Vagina (tissue), 2 donors: ENCODE results near the gene ZNF205. TPM values are rescaled to one million over a fixed set of nuclear protein-coding genes. Genes with fewer than 3 reads are reported as not detected.

Experiments used
- DNase-seq, 2 donors: peaks; one replicate each; pipeline ENCODE4 v3.0.0-alpha.2; 2017; ENCODE audit errors: extremely low spot score in 2 of 2
- H3K27ac ChIP-seq: fragments of 200-600 bp; sonication (generic); one replicate; pipeline ENCODE4 v1.5.1; 2019
- H3K27me3 ChIP-seq: fragments of 200-600 bp; sonication (generic); one replicate; pipeline ENCODE4 v1.5.1; 2019
- H3K36me3 ChIP-seq, 2 donors: fragments of 200-600 bp; sonication (generic); one replicate each; pipeline ENCODE4 v1.5.1; 2017 to 2019
- H3K4me1 ChIP-seq: fragments of 200-600 bp; sonication (generic); one replicate; pipeline ENCODE4 v1.5.1; 2019
- H3K4me3 ChIP-seq, 2 donors: fragments of 200-600 bp; sonication (generic); 1 replicate in 1 of 2; 2 replicates in 1 of 2; pipeline ENCODE4 v1.5.1; 2016 to 2019
- H3K9me3 ChIP-seq: fragments of 200-600 bp; sonication (generic); one replicate; pipeline ENCODE4 v1.5.1; 2019
- CTCF ChIP-seq, 3 experiments: fragments of 450-650 bp in 2 of 3; fragments of 200-600 bp in 1 of 3; sonication (generic) in 1 of 3; IDR thresholded peaks; one replicate each; pipeline ENCODE4 v1.5.1; 2017 to 2019; ENCODE audit warnings: antibody characterized with exemption in 3 of 3, mild to moderate bottlenecking in 2 of 3, moderate library complexity in 2 of 3
- POLR2A ChIP-seq, 2 donors: fragments of 450-650 bp; IDR thresholded peaks; one replicate each; pipeline ENCODE4 v1.6.1; 2017; ENCODE audit warnings: antibody characterized with exemption in 2 of 2, mild to moderate bottlenecking in 2 of 2, moderate library complexity in 2 of 2
- POLR2AphosphoS5 ChIP-seq, 2 donors: sonication (generic); formaldehyde crosslinking; IDR thresholded peaks; one replicate each; pipeline ENCODE4 v1.9.0; 2017; ENCODE audit warnings: antibody characterized with exemption in 2 of 2, mild to moderate bottlenecking in 2 of 2, low read depth in 1 of 2; ENCODE audit not compliant: insufficient read depth in 1 of 2
- intact Hi-C: fragments of 100-400 bp; cut with DNase I; formaldehyde crosslinking; loops from one replicate; pipeline ENCODE4 v1.15.1; 2023
- total RNA-seq: library from RNA; depleted of rRNA; stranded (reverse); fragments of >200 nt; gene quantifications from one replicate; pipeline ENCODE4 v1.2.3, GENCODE V29; 2016

Gene ZNF205
- total RNA-seq, 1 donor from 2014 or later = 14.2 TPM

GRCh38 chr16:3129137-3130131, 17.0 kb downstream of the ZNF205 start:
- no peaks in the 10 kb centered on the region for H3K9me3 ChIP-seq
- H3K4me3 ChIP-seq = peak overlapping the region; percentile 45 to 46
- H3K36me3 ChIP-seq = no peaks in the 10 kb centered on the region
- no peak for DNase-seq
- peak overlapping the region; percentile 68 for H3K27ac ChIP-seq
- peaks cover 51% of the 10 kb centered on the region for H3K4me1 ChIP-seq
- TF ChIP-seq POLR2AphosphoS5 (IDR thresholded peaks at IDR 0.05; ENCODE audit: insufficient read depth in 1 of 2, low read depth in 1 of 2) = peak; percentile 52 to 53
- peak; percentile 55 to 78 (median 78) for TF ChIP-seq CTCF (IDR thresholded peaks at IDR 0.05)
- TF ChIP-seq POLR2A (IDR thresholded peaks at IDR 0.05) = no peak
- intact Hi-C loops = no loop called here
- no peaks in the 10 kb centered on the region for H3K27me3 ChIP-seq

- H3K27me3 ChIP-seq = no peaks in the 10 kb centered on the region
- H3K27ac ChIP-seq = no peak overlapping the region
- no peaks in the 10 kb centered on the region for H3K9me3 ChIP-seq
- H3K4me3 ChIP-seq = no peak overlapping the region
- H3K4me1 ChIP-seq = peaks cover 51% of the 10 kb centered on the region
- no peak for TF ChIP-seq CTCF (IDR thresholded peaks at IDR 0.05)
- TF ChIP-seq POLR2AphosphoS5 (IDR thresholded peaks at IDR 0.05; ENCODE audit: insufficient read depth in 1 of 2, low read depth in 1 of 2) = no peak
- TF ChIP-seq POLR2A (IDR thresholded peaks at IDR 0.05) = no peak
- no peaks in the 10 kb centered on the region for H3K36me3 ChIP-seq
- DNase-seq = no peak
- intact Hi-C loops = no loop called here
Observed at GRCh38 chr16:3131755-3132377, 19.5 kb downstream of the ZNF205 start.

- H3K4me1 ChIP-seq = peaks cover 34% of the 10 kb centered on the region
- no peaks in the 10 kb centered on the region for H3K9me3 ChIP-seq
- DNase-seq = no peak
- peak overlapping the region; percentile 87 for H3K27ac ChIP-seq
- intact Hi-C loops = no loop called here
- no peaks in the 10 kb centered on the region for H3K27me3 ChIP-seq
- TF ChIP-seq POLR2AphosphoS5 (IDR thresholded peaks at IDR 0.05; ENCODE audit: insufficient read depth in 1 of 2, low read depth in 1 of 2) (no peak), CTCF (IDR thresholded peaks at IDR 0.05) (no peak), POLR2A (IDR thresholded peaks at IDR 0.05) (no peak)
- H3K36me3 ChIP-seq = no peaks in the 10 kb centered on the region
- H3K4me3 ChIP-seq = peak overlapping the region; percentile 78 to 82
Observed at GRCh38 chr16:3133844-3134243, 21.5 kb downstream of the ZNF205 start.

GRCh38 chr16:3134338-3135125, 22.1 kb downstream of the ZNF205 start, which contains the start of gene ZNF213:
TSS of gene ZNF213 (plus strand) at chr16:3135029. CDS start at chr16:3137281, 2,252 bp downstream.
- no peaks in the 10 kb centered on the region for H3K36me3 ChIP-seq
- peaks cover 28% of the 10 kb centered on the region for H3K4me1 ChIP-seq
- peak within 1 kb of the TSS; percentile 87 for H3K27ac ChIP-seq
- no peaks in the 10 kb centered on the region for H3K9me3 ChIP-seq
- TF ChIP-seq POLR2AphosphoS5 (IDR thresholded peaks at IDR 0.05; ENCODE audit: insufficient read depth in 1 of 2, low read depth in 1 of 2) (peak; percentile 97 to 98), POLR2A (IDR thresholded peaks at IDR 0.05) (peak in 1 of 2 donors; percentile 92), CTCF (IDR thresholded peaks at IDR 0.05) (peak in 2 of 3 experiments; percentile 3 to 6)
- H3K4me3 ChIP-seq = peak within 1 kb of the TSS; percentile 78 to 82
- intact Hi-C loops = no loop called here
- H3K27me3 ChIP-seq = no peaks in the 10 kb centered on the region
- peak in 1 of 2 donors; percentile 98 for DNase-seq
